NCI-H1417 (cell line): ENCODE results near the gene CLINT1.
"Not testable (repeated sequence)": the region's sequence is repeated elsewhere in the genome, so short reads cannot be mapped to it uniquely, and the experiment has no call there.

Source experiments
- DNase-seq, 3 experiments: peaks; one replicate each; lab custom pipeline; 2025; lab: John Stamatoyannopoulos, UW

The CLINT1 gene

DNA sequence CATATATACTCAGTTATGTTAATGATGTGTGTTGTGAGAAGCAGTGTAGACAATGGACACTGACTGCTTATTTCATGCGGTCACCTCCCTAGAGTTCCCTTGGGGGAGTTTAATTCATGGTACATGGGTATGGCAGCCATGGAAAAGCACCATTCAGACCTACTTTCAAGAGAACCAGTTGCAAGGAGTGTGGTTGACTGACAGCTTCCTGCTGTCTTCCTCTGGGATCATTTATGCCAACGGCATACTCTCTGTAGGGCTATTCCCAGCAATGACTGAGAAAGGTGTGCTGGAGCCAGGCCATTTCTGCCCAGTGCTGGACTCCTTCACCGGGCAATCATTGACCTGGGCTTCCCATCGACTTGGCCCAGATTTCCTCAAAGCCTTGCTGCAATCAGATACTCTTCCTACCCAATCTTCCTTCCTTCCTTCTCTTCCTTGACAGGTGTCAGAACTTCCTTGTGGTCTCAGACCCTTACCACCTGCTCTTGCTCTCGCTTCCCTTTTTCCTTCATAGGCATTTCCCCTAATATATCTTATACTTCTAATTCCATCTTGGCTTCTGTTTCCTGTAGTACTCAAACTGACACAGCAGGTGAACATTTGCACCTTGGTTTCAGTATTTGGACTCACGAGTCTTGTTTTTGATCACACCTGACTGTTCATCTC lies 3.4 kb upstream of the CLINT1 start:
- no peak for DNase-seq

DNA sequence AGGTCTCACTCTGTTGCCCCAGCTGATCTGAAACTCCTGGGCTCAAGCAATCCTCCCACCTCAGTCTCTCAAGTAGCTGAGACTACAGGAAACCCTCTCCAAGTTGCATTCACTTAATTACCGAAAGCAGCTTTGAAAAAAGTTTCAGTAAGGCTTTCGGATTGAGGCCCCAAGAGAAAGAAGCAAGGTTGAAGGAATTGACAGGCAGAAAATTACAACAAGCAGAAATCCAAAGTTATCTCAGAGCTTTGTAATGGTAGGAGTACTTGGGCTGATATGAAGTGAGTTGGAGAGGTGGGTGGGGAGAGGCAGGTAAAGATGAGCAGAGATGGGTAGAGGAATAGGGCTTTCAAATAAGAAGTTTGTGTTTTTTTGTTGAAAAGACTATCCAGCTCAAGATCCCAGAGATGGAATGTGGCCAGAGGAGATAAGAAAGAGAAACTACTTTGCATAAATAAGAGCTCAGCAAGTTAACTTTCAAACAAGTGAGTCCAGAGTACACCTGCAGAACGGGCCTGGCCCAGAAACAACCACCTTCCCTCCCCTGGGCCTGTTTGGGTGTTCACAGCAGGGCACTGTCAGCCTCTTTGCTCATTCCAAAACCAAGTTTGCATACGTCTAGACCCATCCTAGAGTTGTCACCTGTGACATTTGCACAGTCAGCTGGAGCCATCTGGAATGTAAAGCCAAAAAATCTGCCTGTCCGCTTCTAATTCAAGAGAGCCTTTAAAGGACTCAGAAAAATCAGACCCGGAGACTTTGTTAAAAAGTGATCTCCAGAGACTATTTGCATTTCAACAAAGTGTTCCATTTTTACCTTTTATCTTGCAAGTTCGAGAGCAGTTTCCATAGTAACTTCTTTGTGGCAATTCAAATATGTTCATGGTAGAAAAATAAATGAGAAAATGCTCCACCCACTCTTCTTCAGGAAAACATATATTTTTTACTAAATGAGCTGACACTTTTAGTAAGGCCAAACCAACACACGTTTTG lies 2.2 kb upstream of the CLINT1 start:
- DNase-seq: no peak

DNA sequence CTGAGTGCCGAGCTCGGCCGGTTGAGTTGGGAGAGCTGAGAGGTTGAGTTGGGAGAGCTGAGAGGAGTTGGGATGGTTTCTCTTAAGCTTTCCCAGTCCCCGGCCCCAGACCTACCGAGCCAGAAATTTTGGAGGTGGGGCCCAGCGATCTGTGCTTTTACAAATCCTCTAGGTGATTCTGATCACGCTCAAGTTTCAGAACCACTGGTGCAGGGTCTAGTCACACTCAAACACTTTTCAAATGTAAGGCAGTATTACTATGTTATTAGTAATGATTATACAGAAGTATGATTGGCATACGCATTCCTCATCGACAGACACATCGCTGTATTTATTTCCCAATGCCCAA lies 256 bp upstream of the CLINT1 start:
- DNase-seq: no peak

GRCh38 chr5:157857816-157858526 lies 974 bp downstream of the CLINT1 start:
- peak in 2 of 3 experiments; percentile 8 to 23 for DNase-seq

DNA sequence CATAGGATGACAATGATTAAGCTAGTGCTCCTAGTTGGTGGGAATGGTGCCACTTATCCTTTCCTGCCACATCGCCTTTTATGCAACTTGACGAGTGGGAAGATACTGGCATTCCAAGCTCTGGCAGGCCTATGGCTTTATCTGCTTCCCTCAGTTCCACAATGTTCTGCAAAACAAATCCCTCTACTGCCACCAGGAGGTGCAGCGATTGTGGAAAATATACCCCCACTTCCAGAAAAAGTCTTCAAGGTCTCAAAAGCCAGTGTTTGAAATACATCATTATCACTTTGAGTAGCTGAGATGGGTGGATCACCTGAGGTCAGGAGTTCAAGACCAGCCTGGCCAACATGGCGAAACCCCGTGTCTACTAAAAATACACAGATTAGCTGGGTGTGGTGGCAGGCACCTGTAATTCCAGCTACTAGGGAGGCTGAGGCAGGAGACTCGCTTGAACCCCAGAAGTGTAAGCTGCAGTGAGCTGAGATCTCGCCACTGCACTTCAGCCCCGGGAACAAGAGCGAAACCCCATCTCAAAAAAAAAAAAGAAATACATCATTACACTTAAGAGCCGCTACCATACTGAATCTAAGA lies 3.4 kb downstream of the CLINT1 start:
- peak; percentile 2 to 42 (median 16) for DNase-seq

- DNase-seq: not testable (repeated sequence)
Observed at GRCh38 chr5:157853365-157853764, 5.6 kb downstream of the CLINT1 start.

DNA sequence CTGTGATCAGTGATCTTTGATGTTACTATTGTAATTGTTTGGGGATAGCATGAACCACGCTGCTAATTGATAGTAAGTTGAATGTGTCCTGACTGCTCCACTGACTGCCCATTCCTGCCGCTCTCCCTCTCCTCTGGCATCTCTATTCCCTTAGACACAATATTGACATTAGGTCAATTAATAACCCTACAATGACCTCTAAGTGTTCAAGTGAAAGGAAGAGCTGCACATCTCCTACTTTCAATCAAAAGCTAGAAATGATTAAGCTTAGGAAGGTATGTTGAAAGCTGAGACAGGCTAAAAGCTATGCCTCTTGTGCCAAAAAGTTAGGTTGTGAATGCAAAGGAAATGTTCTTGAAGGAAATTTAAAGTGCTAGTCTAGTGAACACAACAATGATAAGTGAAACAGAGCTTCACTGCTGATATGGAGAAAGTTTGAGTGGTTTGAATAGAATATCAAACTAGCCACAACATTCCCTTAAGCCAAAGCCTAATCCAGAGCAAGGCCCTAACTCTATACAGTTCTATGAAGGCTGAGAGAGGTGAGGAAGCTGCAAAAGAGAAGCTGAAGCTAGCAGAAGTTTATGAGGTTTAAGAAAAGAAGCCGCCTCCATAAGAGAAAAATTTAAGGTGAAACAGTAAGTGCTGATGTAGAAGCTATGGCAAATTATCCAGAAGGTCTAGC lies 12.9 kb downstream of the CLINT1 start:
- DNase-seq: no peak

GRCh38 chr5:157842787-157843186 lies 16.2 kb downstream of the CLINT1 start:
- DNase-seq: no peak

GRCh38 chr5:157842185-157842584 lies 16.8 kb downstream of the CLINT1 start:
- no peak for DNase-seq

DNA sequence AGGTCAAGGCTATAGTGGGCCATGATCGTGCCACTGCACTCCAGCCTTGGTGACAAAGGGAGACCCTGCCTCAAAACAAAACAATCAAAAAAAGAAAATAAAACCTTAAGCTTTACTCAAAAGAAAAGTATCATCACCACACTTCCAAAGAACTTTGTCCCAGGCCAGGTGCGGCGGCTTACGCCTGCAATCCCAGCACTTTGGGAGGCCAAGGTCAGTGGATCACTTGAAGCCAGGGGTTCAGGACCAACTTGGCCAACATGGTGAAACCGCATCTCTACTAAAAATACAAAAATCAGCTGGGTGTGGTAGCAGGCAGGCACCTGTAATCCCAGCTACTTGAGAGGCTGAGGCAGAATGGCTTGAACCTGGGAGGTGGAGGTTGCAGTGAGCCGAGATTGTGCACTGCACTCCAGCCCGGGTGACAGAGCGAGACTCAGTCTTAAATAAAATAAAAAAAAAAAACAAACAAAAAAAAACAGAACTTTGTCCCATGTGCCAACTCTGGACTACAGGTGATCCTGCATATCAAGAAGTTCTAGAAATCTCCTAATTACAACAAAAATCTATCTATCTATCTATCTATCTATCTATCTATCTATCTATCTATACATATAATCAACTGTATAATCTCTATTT lies 19.7 kb downstream of the CLINT1 start:
- DNase-seq: no peak

- DNase-seq: no peak
Observed at GRCh38 chr5:157836121-157836753, 22.7 kb downstream of the CLINT1 start.

DNA sequence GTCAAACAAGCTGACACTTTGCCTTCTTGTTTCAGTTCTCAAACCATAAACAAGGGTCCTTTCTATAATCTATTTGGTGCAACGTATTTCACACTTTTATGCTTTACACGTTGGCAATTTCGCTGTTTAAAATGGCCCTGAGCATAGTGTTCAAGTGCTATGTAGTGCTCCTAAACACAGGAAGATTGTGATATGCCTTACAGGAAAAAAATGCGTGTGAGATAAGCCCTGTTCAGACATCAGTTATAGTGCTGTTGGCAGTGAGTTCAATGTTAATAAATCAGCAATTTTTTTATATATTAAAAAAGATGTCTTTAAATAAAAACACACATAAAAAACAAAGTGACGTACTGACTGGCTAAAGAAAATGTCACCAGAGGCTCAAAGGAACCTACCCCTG lies 23.9 kb downstream of the CLINT1 start:
- DNase-seq: no peak

- DNase-seq: no peak
Observed at GRCh38 chr5:157828944-157829639, 29.9 kb downstream of the CLINT1 start.

DNA sequence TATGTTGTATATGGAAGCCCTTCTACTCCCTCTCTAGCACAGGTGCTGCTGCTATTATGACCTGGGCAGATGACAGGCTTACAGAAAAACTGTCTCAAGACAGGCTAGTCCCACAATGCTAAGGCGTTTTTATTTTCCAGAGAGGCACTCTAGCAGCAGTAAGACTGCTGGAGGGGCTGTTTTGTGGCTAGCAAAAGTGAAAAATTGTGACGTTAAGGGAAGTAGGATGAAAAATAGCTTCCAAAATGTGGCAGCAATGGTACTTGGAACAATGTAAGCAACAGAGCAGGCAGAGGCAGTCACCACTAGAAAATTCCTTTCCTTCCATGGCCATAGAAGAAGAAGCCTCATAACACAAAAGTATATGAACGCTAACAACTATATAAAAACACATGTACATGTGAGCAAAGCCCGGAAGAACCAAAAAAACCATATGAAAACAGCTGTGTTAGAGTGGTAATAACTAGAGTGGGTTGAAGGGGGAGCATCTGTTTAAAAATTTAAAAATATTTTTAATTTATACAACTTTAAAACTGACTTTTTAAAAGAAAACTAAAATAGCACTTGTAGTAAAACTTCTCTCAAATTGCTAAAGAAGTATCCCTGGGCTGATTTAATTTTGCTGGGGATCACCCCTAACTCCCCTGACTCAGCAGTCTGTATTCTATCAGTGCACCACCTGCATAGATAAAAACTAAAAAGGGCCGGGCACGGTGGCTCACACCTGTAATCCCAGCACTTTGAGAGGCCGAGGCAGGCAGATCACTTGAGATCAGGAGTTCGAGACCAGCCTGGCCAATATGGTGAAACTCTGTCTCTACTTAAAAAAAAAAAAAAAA lies 30.6 kb downstream of the CLINT1 start:
- DNase-seq: no peak

DNA sequence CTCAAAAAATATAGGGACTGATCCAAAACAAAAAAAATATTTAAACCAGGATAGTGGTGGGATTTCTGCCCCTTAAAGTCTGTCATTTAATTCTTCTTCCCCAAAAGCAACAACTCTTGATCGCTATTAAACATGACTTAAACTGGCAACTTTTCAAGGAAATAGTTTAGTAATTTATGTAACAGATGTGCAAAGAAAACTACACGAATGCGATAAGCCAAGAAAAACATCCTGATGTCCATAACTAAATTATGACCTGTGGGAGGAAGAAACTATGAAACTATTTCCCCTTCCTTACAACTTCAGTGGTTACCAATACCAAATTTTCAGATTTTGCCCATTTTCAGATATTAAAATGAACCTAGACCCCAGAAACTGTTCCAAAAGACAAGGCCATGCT lies 31.5 kb downstream of the CLINT1 start:
- DNase-seq: no peak

- DNase-seq: no peak
Observed at GRCh38 chr5:157823655-157824054, 35.3 kb downstream of the CLINT1 start.

- no peak for DNase-seq
Observed at GRCh38 chr5:157821822-157822622, 36.9 kb downstream of the CLINT1 start.

- DNase-seq: no peak
Observed at GRCh38 chr5:157821405-157821804, 37.5 kb downstream of the CLINT1 start.
